ENCODE data around the gene PTH1R.

The PTH1R gene

GRCh38 chr3:46930945-46931403 lies 53.5 kb downstream of the PTH1R start:
- DNase-seq (ENCODE audit: low spot score): no peak

- DNase-seq (ENCODE audit: low spot score): no peak
Observed at GRCh38 chr3:46931631-46932331, 54.3 kb downstream of the PTH1R start.

- no peak for DNase-seq (ENCODE audit: low spot score)
Observed at GRCh38 chr3:46932455-46933225, 55.1 kb downstream of the PTH1R start.

- DNase-seq (ENCODE audit: low spot score): no peak
Observed at GRCh38 chr3:46933261-46933660, 55.7 kb downstream of the PTH1R start.

- no peak for DNase-seq (ENCODE audit: low spot score)
Observed at GRCh38 chr3:46934072-46934471, 56.6 kb downstream of the PTH1R start.

GRCh38 chr3:46934498-46935167 lies 57.1 kb downstream of the PTH1R start:
- no peak for DNase-seq (ENCODE audit: low spot score)

GRCh38 chr3:46935168-46935858 lies 57.8 kb downstream of the PTH1R start:
- no peak for DNase-seq (ENCODE audit: low spot score)

GRCh38 chr3:46935989-46936558 lies 58.6 kb downstream of the PTH1R start:
- DNase-seq (ENCODE audit: low spot score): no peak

- DNase-seq (ENCODE audit: low spot score): no peak
Observed at GRCh38 chr3:46936733-46937250, 59.3 kb downstream of the PTH1R start.

- no peak for DNase-seq (ENCODE audit: low spot score)
Observed at GRCh38 chr3:46938118-46938517, 60.6 kb downstream of the PTH1R start.

- no peak for DNase-seq (ENCODE audit: low spot score)
Observed at GRCh38 chr3:46939578-46940445, 62.3 kb downstream of the PTH1R start.

- DNase-seq (ENCODE audit: low spot score): no peak
Observed at GRCh38 chr3:46942076-46942475, 64.6 kb downstream of the PTH1R start.

GRCh38 chr3:46942481-46943236 lies 65.1 kb downstream of the PTH1R start:
- no peak for DNase-seq (ENCODE audit: low spot score)

GRCh38 chr3:46943237-46944187 lies 66.0 kb downstream of the PTH1R start:
- DNase-seq (ENCODE audit: low spot score): no peak

GRCh38 chr3:46944191-46944590 lies 66.7 kb downstream of the PTH1R start:
- DNase-seq (ENCODE audit: low spot score): no peak

GRCh38 chr3:46946416-46946815 lies 68.9 kb downstream of the PTH1R start:
- no peak for DNase-seq (ENCODE audit: low spot score)

GRCh38 chr3:46946856-46947545 lies 69.5 kb downstream of the PTH1R start:
- DNase-seq (ENCODE audit: low spot score): no peak

- DNase-seq (ENCODE audit: low spot score): no peak
Observed at GRCh38 chr3:46947546-46947901, 70.0 kb downstream of the PTH1R start.

Data from D341Med (cell line).